Uterus (tissue), 4 donors: ENCODE measurements around the gene BEND2. TPM values are rescaled to one million over a fixed set of nuclear protein-coding genes. Genes with fewer than 3 reads are reported as not detected.

ENCODE experiments used
- DNase-seq, 2 donors: peaks; one replicate each; pipeline ENCODE4 v3.0.0-alpha.2; 2019 to 2020
- H3K27ac ChIP-seq, 2 donors: fragments of 200-600 bp; sonication (generic); 1 replicate in 1 of 2; 2 replicates in 1 of 2; pipeline ENCODE4 v1.5.1; 2016 to 2018
- H3K27me3 ChIP-seq, 2 donors: fragments of 200-600 bp; sonication (generic); one replicate each; pipeline ENCODE4 v1.5.1; 2018 to 2019; ENCODE audit warnings: control low read depth in 1 of 2
- H3K36me3 ChIP-seq, 2 donors: fragments of 200-600 bp; sonication (generic); one replicate each; pipeline ENCODE4 v1.5.1; 2019; ENCODE audit warnings: control low read depth in 1 of 2
- H3K4me1 ChIP-seq, 2 donors: fragments of 200-600 bp; sonication (generic); one replicate each; pipeline ENCODE4 v1.5.1; 2018 to 2019; ENCODE audit warnings: control low read depth in 1 of 2
- H3K4me3 ChIP-seq, 2 donors: fragments of 200-600 bp; sonication (generic); 1 replicate in 1 of 2; 2 replicates in 1 of 2; pipeline ENCODE4 v1.5.1; 2018 to 2019; ENCODE audit warnings: mild to moderate bottlenecking in 1 of 2
- H3K9me3 ChIP-seq, 2 donors: fragments of 200-600 bp; sonication (generic); one replicate each; pipeline ENCODE4 v1.5.1; 2019; ENCODE audit warnings: control low read depth in 1 of 2
- CTCF ChIP-seq, 4 experiments: fragments of 200-600 bp in 2 of 4; fragments of 450-650 bp in 2 of 4; sonication (generic) in 2 of 4; IDR thresholded peaks; one replicate each; pipeline ENCODE4 v1.5.1; 2016 to 2019; ENCODE audit warnings: antibody characterized with exemption in 4 of 4, mild to moderate bottlenecking in 2 of 4, moderate library complexity in 1 of 4
- POLR2A ChIP-seq, 2 donors: fragments of 450-650 bp; IDR thresholded peaks; one replicate each; pipeline ENCODE4 v1.6.1; 2016; ENCODE audit warnings: antibody characterized with exemption in 2 of 2, mild to moderate bottlenecking in 1 of 2, moderate library complexity in 1 of 2
- intact Hi-C: fragments of 100-400 bp; cut with DNase I; formaldehyde crosslinking; loops from one replicate; pipeline ENCODE4 v1.15.1; 2023; ENCODE audit warnings: low total_unique reads
- total RNA-seq, 4 donors: library from RNA; depleted of rRNA in 3 of 4; stranded (reverse); fragments of >200 nt in 3 of 4; gene quantifications; one replicate each; pipeline versions ENCODE4 v1.1.0 to v1.2.4, GENCODE V29; 2014 to 2023
- donor health status: DM: yes; HTN: yes; CAD: no.

BEND2 gene
- total RNA-seq, 4 donors from 2014 or later, result not detected

- no peak overlapping the region for H3K4me3 ChIP-seq
- intact Hi-C loops, result no loop called here
- DNase-seq, result no peak
Observed at GRCh38 chrX:18227458-18227857, 6.8 kb upstream of the BEND2 start.

GRCh38 chrX:18210470-18210869 is 10.2 kb downstream of the BEND2 start:
- H3K27me3 ChIP-seq, result no peaks in the 10 kb centered on the region
- DNase-seq, result no peak
- no peak overlapping the region for H3K27ac ChIP-seq
- no peaks in the 10 kb centered on the region for H3K4me1 ChIP-seq
- intact Hi-C loops, result no loop called here
- TF ChIP-seq CTCF (IDR thresholded peaks at IDR 0.05), result peak; percentile 17 to 50 (median 31)
- no peak for TF ChIP-seq POLR2A (IDR thresholded peaks at IDR 0.05)
- H3K9me3 ChIP-seq, result no peaks in the 10 kb centered on the region
- H3K36me3 ChIP-seq, result no peaks in the 10 kb centered on the region
- H3K4me3 ChIP-seq, result no peak overlapping the region

More at GRCh38 chrX:18227458-18227857, 6.8 kb upstream of the BEND2 start:
- H3K36me3 ChIP-seq, result no peaks in the 10 kb centered on the region
- TF ChIP-seq POLR2A (IDR thresholded peaks at IDR 0.05) (no peak), CTCF (IDR thresholded peaks at IDR 0.05) (no peak)
- no peak overlapping the region for H3K27ac ChIP-seq
- no peaks in the 10 kb centered on the region for H3K4me1 ChIP-seq
- no peaks in the 10 kb centered on the region for H3K9me3 ChIP-seq
- H3K27me3 ChIP-seq, result no peaks in the 10 kb centered on the region

GRCh38 chrX:18206657-18207056 is 14.0 kb downstream of the BEND2 start:
- no peaks in the 10 kb centered on the region for H3K4me1 ChIP-seq
- no peak for TF ChIP-seq POLR2A (IDR thresholded peaks at IDR 0.05)
- TF ChIP-seq CTCF (IDR thresholded peaks at IDR 0.05), result no peak
- H3K9me3 ChIP-seq, result no peaks in the 10 kb centered on the region
- no peaks in the 10 kb centered on the region for H3K27me3 ChIP-seq
- no peaks in the 10 kb centered on the region for H3K36me3 ChIP-seq
- DNase-seq, result no peak
- H3K4me3 ChIP-seq, result no peak overlapping the region
- intact Hi-C loops, result no loop called here
- H3K27ac ChIP-seq, result no peak overlapping the region

GRCh38 chrX:18203631-18204030 is 17.1 kb downstream of the BEND2 start:
- TF ChIP-seq CTCF (IDR thresholded peaks at IDR 0.05) (no peak), POLR2A (IDR thresholded peaks at IDR 0.05) (no peak)
- intact Hi-C loops, result no loop called here

GRCh38 chrX:18194688-18195087 is 26.0 kb downstream of the BEND2 start:
- H3K4me3 ChIP-seq, result no peak overlapping the region
- no peak for DNase-seq
- no peaks in the 10 kb centered on the region for H3K27me3 ChIP-seq
- intact Hi-C loops, result no loop called here
- H3K27ac ChIP-seq, result no peak overlapping the region
- no peaks in the 10 kb centered on the region for H3K36me3 ChIP-seq
- no peaks in the 10 kb centered on the region for H3K4me1 ChIP-seq
- no peaks in the 10 kb centered on the region for H3K9me3 ChIP-seq
- no peak for TF ChIP-seq POLR2A (IDR thresholded peaks at IDR 0.05)
- no peak for TF ChIP-seq CTCF (IDR thresholded peaks at IDR 0.05)

More at GRCh38 chrX:18203631-18204030, 17.1 kb downstream of the BEND2 start:
- no peaks in the 10 kb centered on the region for H3K4me1 ChIP-seq
- H3K9me3 ChIP-seq, result no peaks in the 10 kb centered on the region
- no peak overlapping the region for H3K4me3 ChIP-seq
- no peaks in the 10 kb centered on the region for H3K36me3 ChIP-seq
- no peaks in the 10 kb centered on the region for H3K27me3 ChIP-seq
- no peak overlapping the region for H3K27ac ChIP-seq
- no peak for DNase-seq
